Fibroblast of peridontal ligament (primary cell): ENCODE results near the gene XXYLT1.
"Not testable (repeated sequence)": the region's sequence is repeated elsewhere in the genome, so short reads cannot be mapped to it uniquely, and the experiment has no call there.

Experiments
- DNase-seq: peaks from one replicate; pipeline ENCODE4 v3.0.0-alpha.2; 2010; ENCODE audit errors: extremely low read depth

Gene XXYLT1

DNA sequence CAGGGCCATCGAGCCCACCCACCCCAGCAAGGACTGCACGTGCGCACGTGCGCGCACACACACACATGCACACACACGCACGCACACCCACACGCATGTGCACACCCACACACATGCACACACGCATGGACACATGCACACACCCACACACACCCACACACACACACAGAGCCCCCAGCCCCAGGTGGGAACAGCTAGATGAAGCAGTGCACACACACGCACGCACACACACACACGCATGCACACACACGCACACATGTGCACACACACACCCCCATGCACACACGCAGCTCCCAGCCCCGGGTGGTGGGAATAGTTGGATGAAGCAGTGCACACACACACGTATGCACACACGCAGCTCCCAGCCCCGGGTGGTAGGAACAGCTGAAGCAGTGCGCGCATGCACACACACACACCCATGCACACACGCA, 158.6 kb downstream of the XXYLT1 start:
- no peak for DNase-seq

DNA sequence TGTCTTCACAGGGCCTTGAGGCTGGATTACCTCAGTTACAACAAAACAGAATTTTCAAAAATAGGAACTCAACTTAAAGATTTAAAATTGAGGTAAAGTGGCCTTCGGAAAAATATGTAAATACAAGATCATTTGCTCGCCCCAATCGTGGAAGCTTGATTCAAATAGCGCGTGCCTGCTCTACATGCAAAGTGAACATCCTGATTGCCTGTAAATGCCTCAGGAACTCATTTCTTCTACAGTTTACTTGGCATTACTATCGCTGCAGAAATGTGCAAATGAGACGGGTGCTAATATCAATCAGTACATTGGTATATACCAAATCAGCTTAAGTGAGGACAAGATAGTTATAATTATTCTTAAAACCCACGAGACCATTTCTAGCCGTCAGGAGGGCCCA, 159.2 kb downstream of the XXYLT1 start:
- no peak for DNase-seq

DNA sequence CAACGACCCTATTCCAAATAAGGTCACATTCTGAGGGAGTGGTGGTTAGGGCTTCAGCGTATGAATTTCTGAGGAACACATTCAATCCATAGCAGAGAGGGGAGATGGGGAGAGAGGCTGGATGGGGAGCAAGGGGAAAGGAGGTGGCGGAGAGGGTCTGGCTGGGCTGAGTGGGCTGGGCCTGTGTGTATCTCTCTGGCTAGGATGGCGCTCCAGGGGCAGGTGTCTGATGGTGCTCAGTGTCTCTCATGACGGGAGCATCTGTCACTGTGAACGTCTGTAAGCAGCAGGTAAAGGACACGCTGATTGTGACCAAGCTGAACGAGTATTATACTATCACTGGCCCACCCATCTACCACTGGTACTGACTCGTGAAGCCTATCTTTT, 159.6 kb downstream of the XXYLT1 start:
- DNase-seq, result no peak

DNA sequence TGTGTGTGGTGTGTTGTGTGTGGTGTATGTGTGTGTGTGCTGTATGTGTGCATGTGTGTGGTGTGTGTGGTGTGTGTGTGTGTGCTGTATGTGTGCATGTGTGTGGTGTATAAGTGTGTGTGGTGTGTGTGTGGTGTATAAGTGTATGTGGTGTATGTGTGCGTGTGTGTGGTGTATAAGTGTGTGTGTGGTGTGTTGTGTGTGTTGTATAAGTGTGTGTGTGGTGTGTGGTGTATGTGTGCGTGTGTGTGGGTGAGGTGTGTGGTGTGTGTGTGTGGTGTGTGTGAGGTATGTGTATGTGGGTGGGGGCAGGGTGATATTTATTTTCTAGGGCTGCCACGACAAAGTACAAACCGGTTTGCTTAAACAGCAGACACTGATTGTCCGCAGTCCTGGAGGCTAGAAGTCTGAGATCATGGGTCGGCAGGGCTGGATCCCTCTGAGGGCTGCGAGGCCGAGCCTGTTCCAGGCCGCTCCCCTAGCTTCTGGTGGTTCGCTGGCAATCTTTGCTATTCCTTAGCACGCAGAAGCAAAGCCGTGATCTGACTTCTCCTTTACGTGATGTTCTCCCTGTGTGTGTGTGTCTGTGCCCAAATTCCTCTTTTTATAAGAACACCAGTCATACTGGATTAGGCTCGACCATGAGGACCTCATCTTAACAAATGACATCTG, 160.2 kb downstream of the XXYLT1 start:
- DNase-seq, result no peak

DNA sequence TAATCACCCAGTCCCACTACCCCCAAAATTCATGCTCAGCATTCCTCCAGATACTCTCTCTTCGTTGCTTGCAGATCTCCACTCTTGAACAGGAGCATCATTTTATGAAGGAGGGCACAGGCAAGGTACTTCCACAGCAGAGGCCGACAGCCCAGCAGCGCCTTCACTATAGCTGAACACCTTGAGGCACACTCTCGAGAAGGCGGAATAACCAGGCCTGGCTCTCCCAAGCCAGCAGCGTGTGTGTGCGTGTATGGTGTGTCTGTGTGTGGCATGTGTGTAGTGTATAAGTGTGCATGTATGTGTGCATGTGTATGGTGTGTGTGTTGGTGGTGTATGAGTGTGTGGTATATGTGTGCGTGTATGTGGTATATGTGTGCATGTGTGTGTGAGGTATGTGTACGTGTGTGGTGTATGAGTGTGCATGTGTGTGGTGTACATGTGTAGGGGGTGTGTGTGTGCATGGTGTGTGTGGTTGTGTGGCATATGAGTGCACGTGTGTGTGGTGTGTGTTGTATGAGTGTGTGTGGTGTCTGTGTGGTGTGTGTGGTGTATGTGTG, 161.8 kb downstream of the XXYLT1 start:
- DNase-seq, result no peak

DNA sequence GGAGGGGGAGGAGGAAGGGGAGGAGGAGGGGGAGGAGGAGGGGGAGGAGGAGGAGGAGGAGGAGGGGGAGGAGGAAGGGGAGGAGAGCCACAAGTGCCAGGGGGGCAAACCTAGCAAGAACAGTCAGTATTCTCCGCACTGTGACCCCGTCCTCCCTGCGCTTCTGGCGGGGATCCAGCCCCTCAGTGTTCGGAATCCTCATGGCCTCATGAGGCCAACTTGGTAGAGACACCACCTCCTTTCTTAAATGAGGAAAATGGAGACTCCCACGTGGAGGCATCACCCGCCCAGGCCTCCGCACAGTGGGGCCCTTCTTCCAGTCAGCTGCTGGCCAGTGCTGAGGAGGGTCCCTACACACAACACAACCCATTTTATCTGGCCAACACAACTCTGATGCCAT, 163.4 kb downstream of the XXYLT1 start:
- DNase-seq, result no peak

DNA sequence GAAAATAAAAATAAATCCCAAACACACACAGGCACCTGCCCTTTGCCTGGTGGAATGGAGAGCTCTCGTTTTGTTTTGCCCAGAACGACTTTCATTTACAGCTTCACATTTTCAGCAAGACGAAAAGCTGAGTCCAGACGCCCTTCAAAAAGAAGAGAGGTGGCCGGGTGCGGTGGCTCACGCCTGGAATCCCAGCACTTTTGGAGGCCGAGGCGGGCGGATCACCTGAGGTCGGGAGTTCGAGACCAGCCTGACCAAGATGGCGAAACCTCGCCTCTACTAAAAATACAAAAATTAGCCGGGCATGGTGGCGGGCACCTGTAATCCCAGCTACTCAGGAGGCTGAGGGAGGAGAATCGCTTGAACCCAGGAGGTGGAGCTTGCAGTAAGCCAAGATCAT, 163.9 kb downstream of the XXYLT1 start:
- DNase-seq, result not testable (repeated sequence)

DNA sequence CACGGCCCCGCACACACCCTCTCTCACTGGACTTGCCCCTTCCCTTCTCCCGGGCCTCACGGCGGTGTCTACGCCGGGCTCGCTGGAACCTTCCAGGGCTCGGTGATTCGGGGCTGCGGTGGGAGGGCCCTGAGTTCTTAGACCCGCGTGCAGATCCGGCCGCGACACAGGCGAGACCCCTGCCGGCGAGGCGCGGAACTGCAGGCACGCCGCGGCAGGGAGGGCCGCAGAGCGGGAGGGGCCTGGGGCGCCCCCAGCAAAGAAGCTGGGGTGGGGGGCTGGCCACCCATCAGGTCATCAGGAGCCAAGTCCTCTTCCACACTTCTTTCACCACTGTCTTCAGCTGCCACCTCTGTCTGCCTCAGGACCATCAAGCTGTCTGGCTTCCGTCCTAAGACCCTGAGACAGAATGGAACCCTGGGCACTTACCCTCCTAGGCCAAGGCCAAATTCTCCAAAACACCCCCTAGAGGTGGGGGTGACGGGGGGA, 164.5 kb downstream of the XXYLT1 start:
- DNase-seq, result peak; percentile 54

DNA sequence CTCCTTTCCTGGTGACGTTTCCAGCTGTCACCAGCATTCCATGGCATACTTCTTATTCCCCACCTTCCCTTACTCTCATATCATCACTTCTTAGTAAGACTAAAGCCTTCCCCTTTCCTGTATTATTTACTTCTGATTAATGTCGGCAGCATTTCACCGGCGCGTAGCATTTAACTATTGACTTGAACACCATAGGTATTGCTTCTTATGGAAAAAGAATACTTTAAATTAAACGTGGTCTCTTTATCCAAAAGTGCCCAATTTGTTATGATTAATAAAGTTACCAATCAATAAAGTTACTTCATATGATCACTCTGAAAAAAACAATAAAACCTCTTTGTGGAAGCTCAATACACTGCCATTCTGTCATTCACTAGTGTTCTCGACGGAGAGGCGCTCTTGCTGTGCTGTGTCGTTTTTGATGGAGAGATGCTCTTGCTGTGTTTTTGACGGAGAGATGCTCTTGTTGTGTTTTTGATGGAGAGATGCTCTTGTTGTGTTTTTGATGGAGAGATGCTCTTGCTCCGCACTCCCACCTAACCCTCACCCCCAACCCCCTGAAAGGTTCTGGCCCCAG, 165.0 kb downstream of the XXYLT1 start:
- no peak for DNase-seq

DNA sequence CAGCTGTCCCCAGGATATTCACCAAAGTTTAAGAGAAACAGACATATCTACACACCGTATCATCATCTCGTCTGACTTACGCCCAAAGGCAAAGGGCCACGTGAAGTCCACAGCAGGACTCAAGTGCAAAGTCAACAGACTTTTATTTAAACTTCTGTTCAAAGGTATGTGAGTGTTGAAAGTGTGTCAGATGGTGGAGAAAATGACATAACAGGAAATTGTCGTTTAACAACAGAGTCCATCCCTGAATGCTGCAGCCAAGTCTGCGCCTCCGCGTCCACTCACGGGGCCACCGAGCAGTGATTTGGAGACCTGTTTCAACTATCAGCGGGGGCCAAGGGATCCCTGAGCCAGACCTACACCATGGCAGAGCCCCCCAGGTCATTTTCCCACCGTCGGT, 165.6 kb downstream of the XXYLT1 start:
- DNase-seq, result no peak

DNA sequence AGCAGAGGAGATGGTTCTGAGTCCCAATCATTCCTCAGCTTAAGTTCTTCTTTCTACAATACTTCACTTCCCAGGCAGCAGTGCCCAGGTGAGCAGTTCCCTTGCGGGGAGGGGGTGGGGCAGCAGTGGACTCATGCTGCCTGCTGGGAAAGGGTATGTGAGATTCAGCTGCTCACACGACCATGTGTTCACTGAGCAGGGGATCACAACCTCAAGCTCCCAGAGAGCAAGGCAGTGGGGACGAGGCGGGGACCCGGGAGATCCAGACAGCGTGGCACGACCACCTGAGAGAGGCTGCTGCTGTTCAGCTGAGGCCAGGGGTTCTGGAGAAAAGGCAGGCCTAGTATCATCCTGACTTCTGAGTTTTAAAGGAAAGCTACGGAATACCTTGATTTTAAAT, 166.6 kb downstream of the XXYLT1 start:
- DNase-seq, result no peak

DNA sequence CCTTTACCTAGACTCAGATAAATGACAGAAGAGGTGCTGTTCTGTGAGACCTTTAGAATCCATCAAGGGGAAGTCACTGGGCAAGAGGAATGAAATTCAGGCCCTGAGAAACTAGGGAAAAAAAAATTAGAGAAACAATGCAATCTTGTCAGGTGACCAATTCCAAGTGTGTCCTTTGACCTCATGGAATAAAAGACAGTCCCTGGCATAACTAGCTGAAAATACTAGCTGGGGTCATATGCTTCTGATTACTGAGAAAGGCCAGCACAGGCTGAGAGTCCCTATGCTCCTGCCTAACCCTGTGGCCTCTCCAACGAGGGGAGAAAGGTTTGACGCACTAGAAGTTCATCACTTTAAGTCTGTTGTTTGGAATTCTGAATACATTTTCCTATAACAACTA, 167.3 kb downstream of the XXYLT1 start:
- DNase-seq, result peak; percentile 31

DNA sequence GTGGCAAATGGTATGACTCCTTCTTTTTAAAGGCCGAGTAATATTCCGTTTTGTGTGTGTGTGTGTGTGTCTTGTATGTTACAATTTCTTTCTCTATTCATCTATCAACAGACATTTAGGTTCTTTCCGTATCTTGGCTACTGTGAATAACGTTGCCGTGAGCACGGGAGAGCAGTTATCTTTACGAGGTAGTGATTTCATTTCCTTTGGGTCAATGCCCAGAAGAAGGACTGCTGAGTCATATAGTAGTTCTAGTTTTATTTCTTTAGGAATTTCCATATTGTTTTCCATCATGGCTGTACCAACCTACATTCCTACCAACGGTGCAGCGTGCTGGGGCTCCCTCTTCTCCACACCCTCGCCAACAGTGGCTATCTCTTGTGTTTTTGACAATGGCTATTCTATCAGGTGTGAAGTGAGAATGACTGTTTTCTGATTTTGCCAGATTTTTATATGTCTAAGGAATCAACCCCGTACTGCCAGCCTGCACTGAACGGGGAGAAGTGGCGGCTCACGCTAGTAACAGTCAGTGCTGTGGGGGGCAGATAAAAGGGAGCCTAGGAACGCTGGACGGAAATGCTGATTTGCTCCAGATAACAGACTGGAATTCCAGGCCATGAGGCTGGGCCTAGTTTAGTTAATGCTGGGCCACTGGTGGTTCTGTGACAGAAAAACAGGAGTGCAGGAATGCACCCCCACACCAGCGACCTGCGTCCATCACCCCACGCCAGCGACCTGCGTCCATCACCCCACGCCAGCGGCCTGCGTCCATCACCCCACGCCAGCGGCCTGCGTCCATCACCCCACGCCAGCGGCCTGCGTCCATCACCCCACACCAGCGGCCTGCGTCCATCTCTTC, 168.1 kb downstream of the XXYLT1 start:
- DNase-seq, result peak; percentile 95

DNA sequence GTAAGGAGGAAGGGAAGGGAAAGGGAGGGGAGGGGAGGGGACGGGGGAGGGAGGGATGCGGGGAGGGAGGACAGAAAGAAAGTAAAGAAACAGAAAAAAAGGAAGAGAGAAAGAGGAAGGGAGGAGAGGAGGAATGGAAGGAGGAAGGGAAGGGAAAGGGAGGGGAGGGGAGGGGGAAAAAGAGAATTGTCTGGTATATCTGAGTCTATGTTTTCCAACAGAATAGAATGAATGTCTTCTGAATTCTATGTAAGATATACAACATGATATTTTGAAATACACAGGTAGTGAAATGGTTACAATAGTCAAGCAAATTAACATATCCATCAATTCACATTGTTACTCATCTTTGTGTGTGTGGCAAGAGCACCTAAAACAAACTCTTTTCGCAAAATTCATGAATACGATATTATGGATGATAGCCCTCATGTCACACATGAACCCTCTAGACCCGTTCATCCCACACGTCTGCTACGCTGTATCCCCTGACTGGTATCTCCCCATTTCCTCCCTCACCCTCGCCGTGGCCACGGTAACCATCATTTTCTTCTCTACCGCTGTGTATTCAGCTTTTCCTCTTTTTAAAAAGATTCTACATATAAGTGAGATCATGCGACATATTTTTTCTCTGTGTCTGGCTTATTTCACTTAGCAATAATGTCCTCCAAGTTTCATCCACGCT, 168.9 kb downstream of the XXYLT1 start:
- DNase-seq, result no peak

DNA sequence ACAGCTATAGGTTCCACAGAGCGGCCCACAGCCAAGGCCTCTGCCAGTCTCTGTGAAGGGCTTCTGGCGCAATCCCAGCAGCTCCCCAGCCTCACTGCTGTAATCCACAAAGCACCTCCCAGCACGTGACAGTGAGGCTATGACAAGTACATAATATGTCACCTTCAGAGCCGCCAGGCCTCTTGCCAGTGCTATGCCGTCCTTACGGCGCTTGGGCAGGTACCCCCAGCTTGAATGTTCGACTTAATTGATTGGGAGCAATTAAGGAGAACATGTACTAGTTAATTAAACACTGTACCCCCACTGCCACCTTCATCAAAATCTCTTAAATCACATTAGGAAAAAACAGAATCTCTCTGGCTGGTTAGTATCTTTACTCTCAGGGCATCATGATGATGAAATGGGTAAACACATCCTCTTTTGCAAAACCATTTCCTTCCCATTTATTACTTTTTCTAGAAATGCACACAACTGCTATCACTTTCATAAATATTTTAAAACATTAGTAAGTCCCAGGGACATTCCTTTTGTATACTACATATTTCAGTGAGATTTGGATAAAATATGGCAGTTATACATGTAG, 169.9 kb downstream of the XXYLT1 start:
- peak; percentile 47 for DNase-seq

DNA sequence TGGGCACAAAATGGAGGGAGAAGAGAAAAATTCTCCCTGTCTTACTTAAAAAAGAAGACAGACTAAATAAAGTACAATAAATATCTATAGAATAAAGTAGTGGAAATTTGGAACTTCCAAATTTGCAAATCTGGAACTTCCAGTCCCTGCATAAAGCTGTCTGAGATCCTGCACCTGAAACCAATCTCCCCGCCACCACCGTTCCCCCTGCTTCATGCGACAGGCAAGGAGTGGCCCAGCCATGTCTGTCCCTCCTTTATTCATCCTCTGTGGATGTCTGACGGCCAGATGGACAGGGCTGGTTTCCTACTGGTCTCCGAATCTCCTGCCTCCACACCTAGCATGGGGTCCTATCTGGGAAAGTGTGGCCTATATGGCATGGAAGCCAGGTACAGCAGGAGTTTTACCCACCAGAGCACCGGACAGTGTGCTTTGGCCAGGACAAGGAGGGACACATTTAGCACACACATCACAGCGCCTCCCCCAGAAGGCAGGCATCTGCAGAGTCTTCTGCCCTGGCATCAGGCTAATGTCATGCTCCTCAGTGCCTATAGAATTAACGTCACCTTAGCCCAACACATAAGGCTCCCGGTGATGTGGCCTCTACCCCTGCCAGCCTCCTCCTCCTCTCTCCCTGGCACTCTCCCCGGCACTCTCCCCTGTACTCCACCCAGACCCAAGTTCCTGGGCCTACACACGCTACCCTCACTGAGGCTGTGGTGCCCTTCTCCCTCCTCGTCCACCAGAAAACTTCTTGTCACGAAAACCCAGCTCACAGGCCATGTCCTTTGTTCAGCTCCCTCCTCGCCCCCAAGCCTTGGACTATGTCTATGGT, 170.8 kb downstream of the XXYLT1 start:
- DNase-seq, result no peak

DNA sequence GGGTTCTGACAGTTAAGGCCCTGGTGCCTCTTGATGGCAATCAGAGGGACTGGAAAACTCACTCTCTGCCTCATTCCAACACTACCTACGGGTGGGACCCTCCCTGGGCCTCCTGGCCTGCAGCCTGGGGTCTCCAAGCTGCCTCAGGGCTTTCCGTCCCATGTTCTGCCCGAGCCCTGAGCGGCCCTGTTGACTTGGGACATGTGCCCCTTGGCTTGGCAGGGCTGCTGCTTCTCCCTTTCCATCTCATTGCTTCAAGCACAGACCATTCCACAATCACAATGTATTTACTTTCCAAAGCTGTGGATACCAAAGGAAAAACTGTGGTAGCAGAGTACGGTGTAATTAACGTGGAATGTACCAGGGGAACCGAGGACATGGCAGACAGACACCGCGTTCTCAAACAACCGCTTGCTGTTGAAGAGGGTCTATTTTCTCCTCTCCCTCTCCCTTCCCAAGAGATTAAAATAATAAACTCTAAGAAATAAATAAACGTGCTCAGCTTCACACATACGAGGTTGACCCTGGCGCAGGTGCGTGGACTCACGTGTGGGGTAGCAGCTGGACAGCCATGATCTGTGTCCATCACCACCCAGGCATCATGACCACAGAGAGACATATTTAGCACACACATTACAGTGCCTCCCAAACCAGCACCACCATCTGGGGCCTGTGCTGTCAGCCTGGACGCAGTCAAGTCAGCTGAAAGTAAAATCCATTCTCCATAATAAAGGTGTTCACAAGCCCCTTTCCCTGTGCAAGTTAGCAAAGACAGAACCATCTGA, 172.0 kb downstream of the XXYLT1 start:
- no peak for DNase-seq

DNA sequence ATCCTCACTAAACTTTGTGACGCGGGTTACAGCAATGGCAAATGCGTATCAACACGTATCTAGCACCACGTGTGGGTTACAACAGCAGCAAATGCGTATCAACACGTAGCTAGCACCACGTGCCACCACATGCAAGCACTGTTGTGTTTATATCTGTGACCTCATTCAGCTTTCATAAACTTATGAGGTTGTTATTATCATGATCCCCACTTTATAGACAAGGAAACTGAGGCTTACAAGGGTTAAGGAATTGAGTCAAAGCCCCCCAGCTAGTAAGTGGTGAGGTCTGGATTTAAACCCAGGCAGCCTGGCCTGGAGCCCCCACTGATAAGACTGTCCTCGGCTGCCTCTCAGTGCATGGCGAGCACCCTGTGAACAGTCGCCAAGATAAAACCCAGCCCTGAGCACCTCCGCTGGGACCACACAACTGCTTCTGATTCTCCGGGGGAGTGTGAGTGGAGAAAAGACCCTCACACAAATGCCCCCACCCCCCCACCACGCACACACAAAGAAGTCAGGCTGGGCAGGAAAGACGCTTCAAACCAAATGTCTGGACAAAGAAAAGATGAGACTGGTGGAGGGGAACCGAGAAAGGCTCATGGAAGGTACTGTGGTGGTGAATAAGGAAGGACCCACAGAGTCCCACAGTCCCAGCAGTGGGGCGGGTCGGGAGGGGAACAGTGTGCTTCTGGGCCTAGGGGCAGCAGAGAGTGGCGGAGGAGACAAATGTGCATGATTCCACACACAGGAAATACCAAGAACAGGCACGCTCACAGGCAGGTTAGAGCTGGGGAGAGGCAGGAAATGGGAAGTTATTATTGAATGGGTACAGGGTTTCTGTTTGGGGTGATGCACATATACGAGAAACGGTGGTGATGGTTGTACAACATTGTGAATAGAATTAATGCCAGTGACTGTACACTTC, 173.4 kb downstream of the XXYLT1 start:
- no peak for DNase-seq
